HepG2 (cell line): ENCODE results near the gene BTBD17. TPM values are rescaled to one million over a fixed set of nuclear protein-coding genes. Genes with fewer than 3 reads are reported as not detected.

ENCODE experiments used
- CREBL2 ChIP-seq: sonication (generic); formaldehyde crosslinking; IDR thresholded peaks from 2 replicates; pipeline ENCODE4 v1.8.1; 2023; ENCODE audit warnings: missing genetic modification reagents, mild to moderate bottlenecking, borderline replicate concordance
- ESRRA ChIP-seq: sonication (generic); formaldehyde crosslinking; IDR thresholded peaks from 2 replicates; pipeline ENCODE4 v1.5.1; 2020; ENCODE audit warnings: mild to moderate bottlenecking, low read depth, missing genetic modification reagents
- FOXJ3 ChIP-seq: sonication (generic); formaldehyde crosslinking; IDR thresholded peaks from 2 replicates; pipeline ENCODE4 v1.4.0; 2020; ENCODE audit warnings: missing genetic modification reagents, mild to moderate bottlenecking, borderline replicate concordance
- FUBP1 ChIP-seq: sonication (generic); formaldehyde crosslinking; IDR thresholded peaks from 2 replicates; pipeline ENCODE4 v1.5.1; 2020; ENCODE audit warnings: missing genetic modification reagents, mild to moderate bottlenecking, borderline replicate concordance
- ISL2 ChIP-seq: sonication (generic); formaldehyde crosslinking; IDR thresholded peaks from 2 replicates; pipeline ENCODE4 v1.5.0; 2020; ENCODE audit warnings: missing genetic modification reagents
- KDM6A ChIP-seq: IDR thresholded peaks from 2 replicates; pipeline ENCODE4 v1.6.1; 2016; ENCODE audit warnings: low read depth
- KLF11 ChIP-seq: IDR thresholded peaks from 2 replicates; pipeline ENCODE4 v1.6.1; 2016; ENCODE audit warnings: missing compliant biosample characterization
- MBNL3 ChIP-seq: fragments of 250-450 bp; sonication (Bioruptor Pico); conservative IDR thresholded peaks from 2 replicates; pipeline ENCODE4 v1.8.0; 2022; ENCODE audit warnings: mild to moderate bottlenecking, inconsistent platforms
- MEIS2 ChIP-seq: sonication (generic); formaldehyde crosslinking; IDR thresholded peaks from 2 replicates; pipeline ENCODE4 v1.9.0; 2021; ENCODE audit warnings: mild to moderate bottlenecking, missing genetic modification reagents
- PATZ1 ChIP-seq: sonication (generic); formaldehyde crosslinking; IDR thresholded peaks from 2 replicates; pipeline ENCODE4 v1.4.0; 2020; ENCODE audit warnings: missing genetic modification reagents
- POLR2G ChIP-seq: fragments of 200-400 bp; formaldehyde crosslinking; IDR thresholded peaks from 2 replicates; pipeline ENCODE4 v1.6.1; 2018; ENCODE audit warnings: mild to moderate bottlenecking, low read depth, low read length, moderate library complexity
- RBFOX2 ChIP-seq: fragments of 200-400 bp; formaldehyde crosslinking; IDR thresholded peaks from 2 replicates; pipeline ENCODE4 v1.6.1; 2017; ENCODE audit warnings: low read depth, mild to moderate bottlenecking, low read length
- REXO4 ChIP-seq: sonication (generic); formaldehyde crosslinking; IDR thresholded peaks from 2 replicates; pipeline ENCODE4 v1.8.0; 2022; ENCODE audit warnings: missing genetic modification reagents, mild to moderate bottlenecking, borderline replicate concordance
- SP5 ChIP-seq: IDR thresholded peaks from 2 replicates; pipeline ENCODE4 v1.6.1; 2016; ENCODE audit warnings: low read depth, borderline replicate concordance
- ZBTB7B ChIP-seq: sonication (generic); formaldehyde crosslinking; IDR thresholded peaks from 2 replicates; pipeline ENCODE4 v1.4.0; 2020; ENCODE audit warnings: missing genetic modification reagents
- ZGPAT ChIP-seq: IDR thresholded peaks from 2 replicates; pipeline ENCODE4 v1.6.1; 2016; ENCODE audit warnings: mild to moderate bottlenecking
- ZNF280B ChIP-seq: sonication (generic); formaldehyde crosslinking; IDR thresholded peaks from 2 replicates; pipeline ENCODE4 v1.5.0; 2020; ENCODE audit warnings: missing genetic modification reagents, mild to moderate bottlenecking, borderline replicate concordance
- ZNF577 ChIP-seq: sonication (generic); formaldehyde crosslinking; IDR thresholded peaks from 2 replicates; pipeline ENCODE4 v1.4.0; 2020; ENCODE audit warnings: mild to moderate bottlenecking, low read depth, missing genetic modification reagents, borderline replicate concordance
- ZNF616 ChIP-seq: sonication (generic); formaldehyde crosslinking; IDR thresholded peaks from 2 replicates; pipeline ENCODE4 v1.5.0; 2020; ENCODE audit warnings: low read depth, mild to moderate bottlenecking, missing genetic modification reagents
- ZNF678 ChIP-seq: sonication (generic); formaldehyde crosslinking; IDR thresholded peaks from 2 replicates; pipeline ENCODE4 v1.4.0; 2020; ENCODE audit warnings: mild to moderate bottlenecking, missing genetic modification reagents
- ZNF768 ChIP-seq: sonication (generic); formaldehyde crosslinking; IDR thresholded peaks from 2 replicates; pipeline ENCODE4 v1.4.0; 2020; ENCODE audit warnings: missing genetic modification reagents
- ZSCAN29 ChIP-seq: sonication (generic); formaldehyde crosslinking; conservative IDR thresholded peaks from 2 replicates; pipeline ENCODE4 v1.4.0; 2020; ENCODE audit warnings: mild to moderate bottlenecking, missing genetic modification reagents
- polyA plus RNA-seq, 8 experiments: library from polyadenylated mRNA; depleted of rRNA in 3 of 8; stranded (reverse) in 7 of 8; unstranded in 1 of 8; fragments of >200 nt; fragmentation: Illumina TruSeq in 4 of 8; extraction: Trizol in 4 of 8; gene quantifications; 2 replicates each; pipeline versions ENCODE4 v1.2.1 to v1.2.3, GENCODE V29; 2011 to 2016; ENCODE audit warnings: low read depth in 4 of 8, missing spikeins in 1 of 8, mixed read lengths in 1 of 8; ENCODE audit not compliant: insufficient read depth in 1 of 8
- total RNA-seq, 5 experiments: library from RNA; depleted of rRNA; stranded (reverse); fragments of >200 nt; fragmentation: Illumina TruSeq; extraction: Trizol; gene quantifications; 2 replicates each; pipeline ENCODE4 v1.2.3, GENCODE V29; 2016; ENCODE audit warnings: low read depth in 1 of 5

Gene BTBD17
- total and polyA plus RNA-seq, 2 of the 13 experiments (the other 11 are each of a cell fraction or from before 2014, with no cell fraction given), result not detected

GRCh38 chr17:74373838-74374606 lies 12.4 kb upstream of the BTBD17 start (continued):
- TF ChIP-seq FOXJ3, result 0 out of 2 replicates have a peak, but pooled peaks have one; percentile 69
- TF ChIP-seq POLR2G, result 0 out of 2 replicates have a peak, but pooled peaks have one; percentile 42
- TF ChIP-seq SP5 (CRISPR knock-in tag), result peak; percentile 95
- peak; percentile 69; the same call in 1 of the 2 replicates for TF ChIP-seq KDM6A (CRISPR knock-in tag)
- TF ChIP-seq FUBP1 (CRISPR knock-in tag), result no peak
- no peak for TF ChIP-seq MBNL3 (CRISPR knock-in tag)
- no peak for TF ChIP-seq CREBL2
- TF ChIP-seq ZNF280B (CRISPR knock-in tag), result no peak
- TF ChIP-seq ZNF678, result no peak
- peak; percentile 97 for TF ChIP-seq PATZ1 (CRISPR knock-in tag)
- no peak for TF ChIP-seq RBFOX2
- TF ChIP-seq ZNF616 (CRISPR knock-in tag), result no peak
- no peak for TF ChIP-seq KLF11 (CRISPR knock-in tag)
- TF ChIP-seq ZGPAT, result peak; percentile 85
- peak; percentile 46; the same call in 1 of the 2 replicates for TF ChIP-seq ESRRA (CRISPR knock-in tag)
- no peak for TF ChIP-seq REXO4 (CRISPR knock-in tag)
- TF ChIP-seq ZBTB7B (CRISPR knock-in tag), result peak; percentile 96
- TF ChIP-seq ZNF577, result no peak
- peak; percentile 79 for TF ChIP-seq MEIS2 (CRISPR knock-in tag)
- no peak for TF ChIP-seq ZNF768 (CRISPR knock-in tag)
- TF ChIP-seq ISL2, result peak; percentile 78
- TF ChIP-seq ZSCAN29 (CRISPR knock-in tag), result no peak
